Activated CD4-positive, alpha-beta T cell treated with anti-CD3 and anti-CD28 coated beads, Interleukin-2, Interleukin-4, amounts not matched to agents 100 ng/mL and 50 ng/mL, durations not matched to agents 16 hours and 8 hours (primary cell): Measurements from ENCODE around the gene COQ4.

Source experiments
- DNase-seq: peaks from one replicate; pipeline ENCODE4 v3.0.0-alpha.2; 2020; ENCODE audit warnings: low spot score

The COQ4 gene

DNA sequence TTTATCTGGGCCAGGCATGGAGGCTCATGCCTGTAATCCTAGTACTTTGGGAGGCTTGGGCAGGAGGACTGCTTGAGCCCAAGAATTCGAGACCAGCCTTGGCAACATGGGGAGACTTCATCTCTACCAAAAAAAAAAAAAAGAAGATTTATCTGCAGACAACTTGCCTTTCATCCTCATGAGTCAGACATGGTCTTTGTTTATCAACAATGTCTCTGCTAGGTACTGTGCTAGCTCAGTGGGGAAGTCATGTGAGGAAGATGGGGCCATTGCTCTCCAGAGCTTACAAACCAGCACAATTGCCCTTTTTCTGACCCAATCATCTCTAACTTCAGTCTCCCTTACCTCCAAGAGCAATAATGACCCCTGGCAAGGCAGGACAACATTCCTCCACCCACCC lies 50.1 kb downstream of the COQ4 start:
- DNase-seq = no peak

DNA sequence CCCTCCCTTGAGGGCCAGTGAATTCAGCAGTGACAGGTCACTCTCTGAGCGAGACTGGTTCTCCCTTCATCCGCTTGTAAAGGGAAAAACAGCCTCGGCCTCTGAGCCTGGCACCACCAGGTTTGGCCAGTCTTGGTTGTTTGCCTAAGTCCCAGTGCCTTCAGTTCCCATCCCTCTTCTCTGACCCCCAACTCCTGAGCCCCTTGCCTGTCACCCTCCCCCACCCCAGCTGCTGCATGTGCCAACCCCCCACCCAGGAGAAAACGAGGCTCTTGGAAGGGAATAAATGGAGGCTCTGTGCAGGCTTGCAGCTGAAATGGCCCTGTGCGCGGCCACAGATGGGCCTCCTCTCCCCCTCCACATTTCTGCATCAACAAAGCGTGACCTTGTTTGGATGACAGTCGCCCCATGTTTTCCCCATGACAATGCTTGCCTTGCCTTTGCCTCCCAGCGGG lies 51.6 kb downstream of the COQ4 start:
- no peak for DNase-seq

DNA sequence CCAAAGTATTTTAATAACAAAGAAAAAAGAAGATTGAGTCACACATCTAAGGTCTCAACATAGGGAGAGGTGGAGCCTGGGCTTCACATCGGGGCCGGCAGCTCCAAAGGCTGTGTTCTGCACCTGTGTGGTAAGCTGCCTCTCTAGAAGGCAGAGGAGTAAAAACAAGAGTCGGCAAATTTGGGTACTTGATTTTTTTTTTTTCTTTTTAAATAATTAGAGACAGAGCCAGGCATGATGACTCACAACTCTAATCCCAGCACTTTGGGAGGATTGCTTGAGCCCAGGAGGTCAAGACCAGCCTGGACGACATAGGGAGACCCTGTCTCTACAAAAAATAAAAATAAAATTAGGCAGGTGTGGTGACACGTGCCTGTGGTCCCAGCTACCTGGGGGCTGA lies 53.2 kb downstream of the COQ4 start:
- DNase-seq = no peak

DNA sequence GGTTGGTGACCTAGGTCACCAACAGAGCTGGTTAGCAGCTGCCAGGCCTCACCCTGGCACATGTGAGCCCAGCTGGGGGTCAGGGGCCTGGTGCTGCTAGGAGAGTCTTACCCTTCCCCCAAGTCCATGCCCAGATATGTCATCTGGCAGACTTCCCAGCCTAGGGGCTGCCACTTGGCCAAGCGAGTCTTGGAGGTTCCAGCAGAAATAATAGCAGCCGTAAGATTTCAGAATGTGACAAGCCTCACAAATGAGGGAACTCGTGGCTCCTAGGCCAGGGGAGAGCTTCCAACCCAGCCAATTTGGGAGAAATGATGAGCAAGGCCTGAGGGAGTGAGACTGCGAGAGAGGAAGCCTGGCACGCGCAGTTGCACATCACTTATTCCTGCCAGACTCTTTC lies 59.6 kb downstream of the COQ4 start:
- no peak for DNase-seq

DNA sequence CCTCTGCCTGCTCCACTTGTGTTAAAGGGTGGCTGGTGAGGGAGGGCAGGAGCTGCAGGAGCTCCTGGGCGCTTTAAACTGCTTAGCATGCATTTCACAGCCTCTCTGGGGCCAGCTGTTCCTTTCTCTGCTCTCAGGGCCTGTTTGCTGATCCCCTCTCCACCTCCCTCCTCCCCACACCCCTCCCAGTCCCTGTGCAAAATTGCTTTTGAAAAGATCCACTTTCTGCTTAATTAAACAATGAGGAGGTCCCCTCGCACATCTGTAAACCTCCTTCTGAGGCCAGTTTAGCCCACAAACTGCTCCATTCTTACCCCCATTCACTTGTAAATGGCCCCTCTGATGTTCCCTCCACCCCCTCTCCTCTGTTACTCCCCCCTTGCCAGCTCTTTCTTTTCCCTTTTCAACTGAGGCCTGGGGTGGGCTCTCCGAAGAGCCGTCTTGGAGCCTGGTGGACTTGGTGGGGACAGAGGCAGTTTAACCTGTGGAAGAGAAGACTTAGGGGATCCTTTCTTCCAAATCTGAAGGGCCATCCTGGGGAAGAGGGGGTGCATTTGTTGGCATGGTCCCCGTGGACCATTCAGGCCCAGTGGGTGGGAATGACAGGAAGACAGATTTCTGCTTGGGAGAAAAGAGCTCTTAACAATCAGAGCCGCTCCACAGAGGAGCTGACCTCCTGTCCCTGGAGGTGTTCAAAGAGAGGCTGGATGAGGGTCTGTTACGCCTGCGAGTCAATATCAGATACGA lies 60.5 kb downstream of the COQ4 start:
- DNase-seq = no peak
